Measurements from ENCODE around the gene RAPGEF2.

The RAPGEF2 gene

DNA sequence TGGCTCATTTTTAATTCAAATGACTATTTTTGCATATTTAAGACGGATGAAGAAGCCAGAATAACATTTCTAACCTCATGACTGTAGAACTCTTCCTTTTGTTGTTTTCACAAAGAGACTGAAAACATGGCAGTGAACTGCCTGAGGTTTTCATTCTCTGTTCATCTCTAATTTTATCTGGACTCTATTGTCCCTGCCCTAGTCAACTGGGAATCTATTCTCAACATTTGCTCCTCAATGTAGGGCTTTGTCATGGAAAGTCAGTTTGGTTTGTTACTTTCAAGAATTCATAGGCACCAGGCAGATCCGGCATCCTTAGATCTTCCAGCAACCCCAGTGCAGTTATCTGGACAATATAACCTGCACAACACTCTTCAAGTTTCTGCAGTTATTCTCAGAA, 277.0 kb downstream of the RAPGEF2 start:
- DNase-seq, result no peak

DNA sequence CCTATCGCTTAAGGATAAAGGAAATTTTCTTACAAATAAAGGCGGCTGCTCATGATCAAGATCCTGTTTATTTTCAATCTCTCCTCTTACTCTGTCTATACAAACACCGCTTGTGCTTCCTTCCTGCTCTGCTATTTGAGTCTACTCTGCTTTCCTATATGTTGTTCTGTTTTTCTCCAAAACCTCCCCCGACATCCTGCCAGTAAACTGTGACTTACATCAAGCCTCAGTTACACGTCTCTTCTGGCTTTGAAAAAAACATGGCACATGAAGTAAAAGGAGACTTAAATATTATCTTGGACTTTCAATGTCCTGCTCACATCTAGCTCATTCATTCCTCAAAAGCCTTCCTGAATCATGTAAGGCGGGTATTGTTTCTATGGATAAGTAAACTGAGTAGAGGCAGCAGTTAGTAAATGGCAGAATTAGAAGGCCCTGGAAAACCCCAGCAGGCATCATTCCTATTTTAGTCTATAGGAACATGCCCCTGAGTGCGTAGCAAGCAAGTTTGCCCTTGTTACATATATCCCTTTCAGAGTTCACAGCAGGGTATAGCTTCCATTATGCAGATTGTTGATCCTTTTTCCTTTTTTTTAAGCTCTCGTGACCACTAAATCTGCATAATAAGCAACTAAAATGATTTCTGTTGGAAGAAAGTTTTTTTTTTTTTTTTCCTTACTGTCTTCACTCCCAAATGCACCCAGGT, 280.1 kb downstream of the RAPGEF2 start:
- no peak for DNase-seq

DNA sequence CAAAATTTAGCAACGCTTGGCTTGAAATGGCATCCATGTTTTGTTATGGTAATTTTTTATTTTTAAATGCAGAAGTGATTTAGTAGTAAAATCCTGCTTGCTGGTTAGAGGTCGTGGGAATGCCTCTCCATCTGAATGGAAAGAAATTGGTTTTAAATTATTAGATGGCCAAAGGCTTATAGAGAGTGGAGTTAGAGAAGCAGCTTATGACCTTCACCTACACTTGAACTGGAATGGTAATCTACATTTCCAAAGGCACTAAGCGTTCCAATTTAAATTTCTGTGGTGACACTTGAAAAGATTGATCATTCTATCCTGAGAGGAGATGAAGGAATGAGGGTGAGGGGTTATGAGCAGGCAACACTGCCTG, 280.7 kb downstream of the RAPGEF2 start:
- DNase-seq, result no peak

DNA sequence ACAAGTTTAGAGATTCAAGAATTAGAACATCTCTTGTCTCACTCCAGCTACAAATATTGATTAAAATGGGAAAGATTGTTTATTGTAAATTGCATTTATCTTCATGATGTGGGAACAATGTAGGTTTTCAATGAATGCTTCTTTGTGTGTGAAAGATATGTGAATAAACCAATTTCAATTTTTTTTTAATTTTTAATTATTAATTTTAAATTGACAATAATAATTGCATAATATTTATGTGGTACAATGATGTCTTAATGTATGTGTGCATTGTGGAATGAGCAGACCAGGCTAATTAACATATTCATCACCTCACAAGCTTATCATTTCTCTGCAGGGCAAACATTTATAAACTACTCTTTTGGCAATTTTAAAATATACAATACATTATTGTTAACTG, 281.1 kb downstream of the RAPGEF2 start:
- no peak for DNase-seq

DNA sequence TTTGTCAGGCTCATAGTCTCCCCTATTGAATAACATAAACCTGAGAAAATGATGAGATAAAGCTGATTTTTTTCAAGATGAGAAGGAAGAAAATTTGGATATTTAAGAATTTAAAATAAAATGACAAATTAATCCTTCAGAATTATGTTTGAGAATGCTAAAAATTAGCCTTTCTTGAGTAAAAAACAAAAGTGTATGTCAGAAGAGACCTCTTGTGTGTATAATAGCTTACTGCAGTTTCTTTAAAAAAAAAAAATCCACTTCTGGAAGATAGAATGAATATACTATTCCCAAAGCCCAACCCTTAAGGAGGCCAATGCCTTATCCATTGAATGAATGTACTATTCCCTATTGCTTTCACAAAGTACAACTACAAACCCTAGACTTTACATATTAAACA, 281.8 kb downstream of the RAPGEF2 start:
- DNase-seq, result no peak

DNA sequence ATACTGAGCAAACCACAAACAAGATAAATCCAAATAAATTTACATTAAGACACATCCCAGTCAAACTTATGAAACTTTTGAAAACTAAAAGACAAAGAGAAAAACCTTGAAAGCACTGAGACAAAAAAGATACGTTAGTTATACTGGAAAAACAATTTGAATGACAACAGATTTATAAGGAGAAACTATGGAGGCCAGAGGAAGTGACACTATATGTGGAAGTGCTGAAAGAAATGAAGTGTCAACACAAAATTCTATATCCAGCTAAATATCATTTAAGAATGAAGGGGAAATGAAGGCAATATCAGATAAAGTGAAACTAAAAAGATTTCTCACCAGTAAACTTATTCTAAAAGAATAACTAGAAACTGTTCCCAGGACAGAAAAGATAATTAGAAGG, 283.7 kb downstream of the RAPGEF2 start:
- no peak for DNase-seq

DNA sequence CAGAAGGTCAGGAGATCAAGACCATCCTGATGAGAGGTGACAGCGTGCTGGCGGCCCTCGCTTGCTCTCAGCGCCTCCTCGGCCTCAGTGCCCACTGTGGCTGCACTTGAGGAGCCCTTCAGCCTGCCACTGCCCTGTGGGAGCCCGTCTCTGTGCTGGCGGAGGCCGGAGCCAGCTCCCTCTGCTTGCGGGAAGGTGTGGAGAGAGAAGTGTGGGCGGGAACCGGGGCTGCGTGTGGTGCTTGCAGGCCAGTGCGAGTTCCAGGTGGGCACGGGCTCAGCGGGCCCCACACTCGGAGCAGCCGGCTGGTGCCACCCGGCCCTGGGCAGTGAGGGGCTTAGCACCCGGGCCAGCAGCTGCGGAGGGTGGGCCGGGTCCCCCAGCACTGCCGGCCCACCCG, 286.9 kb downstream of the RAPGEF2 start:
- no peak for DNase-seq

DNA sequence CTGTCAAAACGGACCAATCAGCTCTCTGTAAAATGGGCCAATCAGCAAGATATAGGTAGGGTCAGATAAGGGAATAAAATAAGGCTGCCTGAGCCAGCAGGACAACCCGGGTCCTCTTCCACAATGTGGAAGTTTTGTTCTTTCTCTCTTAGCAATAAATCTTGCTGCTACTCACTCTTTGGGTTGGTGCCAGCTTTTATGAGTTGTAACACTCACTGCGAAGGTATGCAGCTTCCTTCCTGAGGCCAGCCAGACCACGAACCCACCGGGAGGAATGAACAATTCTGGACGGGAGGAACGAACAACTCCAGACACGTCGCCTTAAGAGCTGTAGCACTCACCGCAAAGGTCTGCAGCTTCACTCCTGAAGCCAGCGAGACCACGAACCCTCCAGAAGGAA, 287.8 kb downstream of the RAPGEF2 start:
- no peak for DNase-seq

DNA sequence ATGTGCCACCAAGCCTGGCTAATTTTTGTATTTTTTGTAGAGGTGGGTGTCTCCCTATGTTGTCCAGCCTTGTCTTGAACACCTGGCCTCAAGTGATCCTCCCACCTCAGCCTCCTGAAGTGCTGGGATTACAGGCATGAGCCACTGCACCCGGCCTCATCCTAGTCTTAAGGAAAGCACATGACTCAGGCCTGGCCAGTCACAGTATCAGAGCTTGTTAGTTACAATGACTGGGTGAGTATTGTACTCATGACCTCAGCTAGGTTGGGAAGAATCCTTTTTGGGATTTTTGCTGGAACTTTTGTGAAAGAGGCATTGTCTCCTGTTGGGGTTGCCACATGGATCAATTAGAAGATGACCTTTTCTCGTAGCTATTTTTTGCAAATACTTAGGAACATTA, 292.8 kb downstream of the RAPGEF2 start:
- DNase-seq, result no peak

DNA sequence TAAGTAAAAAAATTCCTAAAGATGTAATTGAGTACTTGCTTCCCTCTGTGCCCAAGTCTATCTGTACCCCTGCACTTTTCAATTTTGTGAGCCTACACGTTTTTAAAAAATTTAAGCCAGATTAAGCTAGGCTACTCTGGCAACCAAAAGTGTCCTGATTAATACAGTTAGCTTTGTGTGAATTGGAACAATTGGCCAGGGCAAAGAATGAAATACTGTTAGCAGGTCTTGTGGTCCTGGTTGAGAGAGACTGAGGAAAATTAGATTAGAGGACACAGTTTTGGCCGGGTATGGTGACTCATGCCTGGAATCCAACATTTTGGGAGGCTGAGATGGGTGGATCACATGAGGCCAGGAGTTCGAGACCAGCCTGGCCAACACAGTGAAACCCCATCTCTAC, 293.3 kb downstream of the RAPGEF2 start:
- DNase-seq, result no peak

DNA sequence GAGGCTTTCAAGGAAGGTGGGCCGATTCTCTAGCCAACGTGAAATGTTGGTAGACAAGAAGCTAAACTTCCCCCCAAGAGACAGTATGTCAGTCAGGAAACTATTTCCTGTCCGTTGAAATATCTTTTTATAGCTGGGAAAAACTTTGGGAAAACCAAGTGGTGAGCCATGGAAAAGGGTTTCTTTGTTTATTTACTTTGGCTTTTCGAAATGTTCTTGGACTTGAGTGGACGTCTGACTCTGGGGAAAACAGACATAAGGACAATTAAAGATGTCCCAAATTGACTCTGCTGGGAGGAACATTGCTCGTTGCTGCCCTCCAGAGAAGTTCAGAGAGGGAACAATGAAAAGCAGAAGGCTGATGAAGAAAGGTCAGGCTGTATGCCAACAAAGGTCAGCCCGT, 295.4 kb downstream of the RAPGEF2 start:
- no peak for DNase-seq

DNA sequence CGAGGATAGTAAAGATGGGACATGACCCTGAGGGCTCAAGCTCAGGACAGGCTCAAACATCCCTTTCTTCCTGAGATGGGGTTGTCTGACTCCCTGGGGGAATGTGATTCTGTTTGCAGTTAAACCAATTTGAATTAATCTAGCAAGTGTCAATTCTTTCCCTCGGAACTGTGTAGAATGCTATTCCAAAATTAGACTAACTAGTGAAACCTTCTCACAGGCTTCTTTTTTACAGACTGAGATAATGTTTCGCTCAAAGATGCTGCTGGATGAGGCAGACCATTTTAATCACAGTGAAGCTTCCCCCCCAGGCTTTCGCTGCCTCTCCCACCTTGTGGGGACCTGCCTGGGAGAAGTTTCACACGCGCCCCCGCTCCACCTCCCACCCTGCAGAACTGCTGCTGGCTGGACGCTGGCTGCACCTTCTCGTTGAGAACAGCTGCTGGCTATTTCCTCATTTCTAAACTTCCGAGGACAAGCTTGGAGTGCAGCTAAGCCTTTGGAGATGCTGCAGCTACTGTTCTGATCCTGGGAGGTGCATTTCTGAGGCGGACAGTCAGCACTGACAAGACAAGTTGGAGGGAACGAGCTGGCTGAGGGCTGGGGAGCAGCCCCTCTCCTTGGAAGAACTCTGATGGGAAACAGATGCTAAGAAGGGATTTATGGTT, 297.8 kb downstream of the RAPGEF2 start:
- DNase-seq, result no peak

DNA sequence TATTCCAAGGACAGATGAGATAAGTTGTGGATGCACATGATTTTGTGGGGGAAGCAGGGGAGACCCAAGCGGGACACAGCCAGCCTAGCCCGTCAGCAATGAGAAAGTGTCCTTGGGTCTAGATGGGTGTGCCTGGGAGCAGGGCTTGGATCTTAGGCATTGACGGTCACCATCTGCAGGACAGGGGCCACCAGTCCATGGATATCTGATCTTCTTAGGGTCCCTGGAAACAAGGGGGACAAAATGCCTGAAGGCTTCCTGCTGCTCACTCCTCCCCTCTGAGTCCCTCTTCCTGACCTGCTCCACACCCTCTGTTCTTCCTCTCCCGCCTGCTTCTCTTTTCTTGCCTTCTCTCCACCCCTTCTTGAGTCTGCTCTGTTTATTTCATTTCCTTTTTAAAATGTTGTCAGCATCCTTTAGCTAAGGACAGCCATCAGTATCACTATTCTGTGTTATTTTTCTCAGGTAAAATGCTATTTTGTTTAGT, 298.4 kb downstream of the RAPGEF2 start:
- DNase-seq, result no peak

DNA sequence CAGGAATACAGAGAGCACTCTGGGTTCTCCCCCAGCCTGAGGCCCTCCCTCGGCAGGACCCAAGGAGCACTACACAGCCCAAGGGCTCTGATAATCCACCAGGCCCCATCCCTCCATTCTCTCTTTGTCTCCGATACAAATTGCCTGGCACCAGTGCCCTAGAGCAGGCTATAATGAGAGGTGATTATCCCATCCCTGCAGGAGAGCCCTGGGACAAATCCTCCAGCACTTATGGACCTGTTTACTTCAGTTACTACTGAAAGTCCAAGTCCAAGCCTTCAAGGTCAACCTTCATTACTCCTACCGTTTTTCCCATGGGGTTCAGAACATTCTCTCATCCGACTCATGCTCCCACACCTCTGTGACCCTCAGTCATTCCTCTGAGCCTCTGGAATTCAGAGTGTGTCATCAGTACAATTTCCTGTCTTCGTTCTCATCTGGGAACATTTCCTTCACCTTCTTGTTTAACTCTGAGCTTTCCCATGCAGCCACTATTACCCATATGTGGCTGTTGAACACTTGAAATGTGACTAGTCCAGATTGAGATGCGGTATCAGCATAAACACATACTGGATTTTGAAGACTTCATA, 299.0 kb downstream of the RAPGEF2 start:
- no peak for DNase-seq
